Activated T-helper 2 cell treated with anti-CD3 and anti-CD28 coated beads, Interferon-gamma antibody, Interleukin-2, Interleukin-4, amounts not matched to agents 10 μg/mL and 5 μg/mL and 100 μg/mL, durations not matched to agents 14 hours and 24 hours and 36 hours (primary cell): Measurements from ENCODE around the gene COX7A1. TPM values are rescaled to one million over a fixed set of nuclear protein-coding genes. Genes with fewer than 3 reads are reported as not detected.
A peak's percentile ranks its signal among the peaks of the same experiment; 100 is the strongest.
"Not testable (repeated sequence)": the region's sequence is repeated elsewhere in the genome, so short reads cannot be mapped to it uniquely, and the experiment has no call there.

Source experiments
- DNase-seq: peaks from one replicate; pipeline ENCODE4 v3.0.0; 2021; ENCODE audit warnings: low spot score
- H3K27ac Mint-ChIP-seq: one replicate; pipeline ENCODE4 v1.8.0; 2021; ENCODE audit warnings: mixed read lengths
- H3K27me3 Mint-ChIP-seq: one replicate; pipeline ENCODE4 v1.8.0; 2021; ENCODE audit warnings: low read depth, mixed read lengths
- H3K36me3 Mint-ChIP-seq: one replicate; pipeline ENCODE4 v1.8.0; 2021; ENCODE audit warnings: low read depth, mixed read lengths
- H3K4me1 Mint-ChIP-seq: one replicate; pipeline ENCODE4 v1.8.0; 2021; ENCODE audit warnings: low read depth, mixed read lengths
- H3K4me3 Mint-ChIP-seq: one replicate; pipeline ENCODE4 v1.8.0; 2021; ENCODE audit warnings: low read depth, mild to moderate bottlenecking, moderate library complexity, mixed read lengths
- H3K9me3 Mint-ChIP-seq: one replicate; pipeline ENCODE4 v1.8.0; 2021; ENCODE audit warnings: mixed read lengths
- intact Hi-C: fragments of 100-400 bp; cut with micrococcal nuclease; formaldehyde crosslinking; loops from one replicate; pipeline ENCODE4 v1.15.1; 2023
- total RNA-seq: library from RNA; stranded (reverse); gene quantifications from 2 replicates; pipeline ENCODE4 v1.2.3, GENCODE V29; 2022

Gene COX7A1
- total RNA-seq, result not detected in 2 replicates

DNA sequence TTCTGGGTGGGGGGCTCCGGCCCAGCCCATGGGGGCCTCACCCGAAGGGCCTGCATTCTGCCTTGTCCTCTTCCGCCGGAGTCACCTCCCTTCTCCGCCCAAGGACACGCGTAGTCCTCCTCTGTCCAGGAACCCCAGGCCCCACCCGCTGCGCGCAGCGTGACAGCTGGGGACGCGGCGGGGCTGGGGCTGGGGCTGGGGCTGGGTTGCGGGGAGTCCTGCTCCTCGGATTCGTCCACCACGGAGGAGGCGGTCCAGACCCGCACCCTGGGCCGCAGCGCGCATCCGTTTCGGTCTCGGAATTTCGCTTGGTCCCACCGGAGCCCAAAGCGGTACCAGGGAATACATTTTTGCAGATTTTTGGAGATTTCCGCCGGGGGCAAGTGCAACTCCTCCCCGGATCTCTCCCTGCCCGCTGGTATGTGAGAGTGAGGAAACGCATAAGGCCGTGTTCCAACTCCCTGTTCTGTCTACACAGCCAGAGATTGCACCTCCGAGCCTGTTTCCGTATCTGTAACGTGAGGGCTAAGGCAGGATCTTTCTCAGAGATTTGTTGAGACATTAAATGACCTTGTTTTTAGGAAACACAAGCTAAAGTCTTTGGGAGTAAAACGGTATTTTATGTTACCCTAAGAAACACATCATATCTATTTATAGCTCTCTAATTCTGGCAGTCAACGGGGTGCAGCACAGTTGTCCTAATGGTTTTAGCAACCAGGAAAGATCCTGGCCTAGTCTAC, at the start of gene COX7A1:
COX7A1 (minus strand) TSS at position 96 of the 740 bp plus-strand sequence; CDS start at position 56, 40 bp downstream.
- no peak within 1 kb of the TSS for H3K4me3 Mint-ChIP-seq
- no peaks in the 10 kb centered on the region for H3K9me3 Mint-ChIP-seq
- H3K36me3 Mint-ChIP-seq, result peaks cover 33% of the 10 kb centered on the region

DNA sequence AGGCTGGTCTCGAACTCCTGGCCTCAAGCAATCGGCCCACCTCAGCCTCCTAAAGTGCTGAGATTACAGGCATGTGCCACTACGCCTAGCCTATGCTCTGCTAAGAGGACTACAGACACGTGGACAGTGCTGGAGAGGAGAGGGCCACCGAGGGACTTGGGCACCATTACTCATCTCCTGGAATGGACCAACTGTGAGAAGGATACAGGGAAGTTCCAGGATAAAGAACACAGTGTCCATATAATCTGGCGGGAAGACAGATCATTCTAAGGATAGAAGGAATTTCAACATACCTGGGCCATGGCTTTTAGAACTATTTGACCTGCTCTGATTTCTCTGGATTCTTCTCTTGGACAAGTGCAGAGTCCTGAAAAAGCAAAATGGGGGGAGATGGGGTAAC, 49.4 kb upstream of the COX7A1 start:
- intact Hi-C loops, result no loop called here
- DNase-seq, result no peak
- H3K27ac Mint-ChIP-seq, result no peak overlapping the region
- H3K9me3 Mint-ChIP-seq, result no peaks in the 10 kb centered on the region
- H3K4me1 Mint-ChIP-seq, result no peaks in the 10 kb centered on the region
- H3K36me3 Mint-ChIP-seq, result no peaks in the 10 kb centered on the region
- no peaks in the 10 kb centered on the region for H3K27me3 Mint-ChIP-seq
- no peak overlapping the region for H3K4me3 Mint-ChIP-seq

More for the DNA sequence above, at the start of gene COX7A1:
- Mint-ChIP-seq H3K27ac (no peak within 1 kb of the TSS), H3K27me3 (no peaks in the 10 kb centered on the region), H3K4me1 (peaks cover 3% of the 10 kb centered on the region)
- intact Hi-C loops, result no loop called here
- no peak for DNase-seq

GRCh38 chr19:36198119-36198518, 45.9 kb upstream of the COX7A1 start:
- Mint-ChIP-seq H3K27me3 (no peaks in the 10 kb centered on the region), H3K36me3 (no peaks in the 10 kb centered on the region), H3K4me3 (no peak overlapping the region), H3K9me3 (no peaks in the 10 kb centered on the region), H3K27ac (no peak overlapping the region), H3K4me1 (no peaks in the 10 kb centered on the region)
- no peak for DNase-seq
- intact Hi-C loops, result no loop called here

DNA sequence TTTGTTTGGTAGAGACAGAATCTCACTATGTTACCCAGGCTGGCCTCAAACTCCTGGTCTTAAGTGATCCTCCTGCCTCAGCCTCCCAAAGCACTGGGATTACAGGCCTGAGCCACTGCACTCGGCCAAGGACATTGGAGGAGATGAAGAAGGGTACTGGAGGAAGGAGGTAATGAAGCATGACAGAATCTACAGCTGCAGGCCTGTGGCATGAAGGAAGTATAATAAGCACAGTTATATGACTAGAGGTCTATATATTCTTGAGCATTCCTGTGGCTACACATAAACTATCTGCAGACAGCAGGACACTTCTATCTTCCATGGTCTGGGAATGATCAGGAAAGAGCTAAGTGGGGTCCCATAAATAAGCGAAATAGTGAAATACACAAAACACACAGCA, 44.0 kb upstream of the COX7A1 start:
- Mint-ChIP-seq H3K4me1 (no peaks in the 10 kb centered on the region), H3K36me3 (no peaks in the 10 kb centered on the region), H3K27me3 (no peaks in the 10 kb centered on the region), H3K4me3 (no peak overlapping the region), H3K9me3 (no peaks in the 10 kb centered on the region), H3K27ac (no peak overlapping the region)
- intact Hi-C loops, result no loop called here
- no peak for DNase-seq

- H3K4me3 Mint-ChIP-seq, H3K36me3 Mint-ChIP-seq, DNase-seq, H3K9me3 Mint-ChIP-seq, intact Hi-C loops, H3K27ac Mint-ChIP-seq, H3K27me3 Mint-ChIP-seq, H3K4me1 Mint-ChIP-seq: not testable (repeated sequence)
Measured at GRCh38 chr19:36186722-36187121, 34.5 kb upstream of the COX7A1 start.

- peaks cover 2% of the 10 kb centered on the region for H3K36me3 Mint-ChIP-seq
- H3K4me3 Mint-ChIP-seq, result no peak overlapping the region
- DNase-seq, result no peak
- H3K4me1 Mint-ChIP-seq, result no peaks in the 10 kb centered on the region
- intact Hi-C loops, result no loop called here
- H3K27ac Mint-ChIP-seq, result no peak overlapping the region
- no peaks in the 10 kb centered on the region for H3K27me3 Mint-ChIP-seq
- H3K9me3 Mint-ChIP-seq, result no peaks in the 10 kb centered on the region
Measured at GRCh38 chr19:36183245-36183628, 31.0 kb upstream of the COX7A1 start.

- Mint-ChIP-seq H3K27ac (no peak overlapping the region), H3K36me3 (peaks cover 2% of the 10 kb centered on the region), H3K9me3 (no peaks in the 10 kb centered on the region), H3K4me3 (no peak overlapping the region), H3K4me1 (no peaks in the 10 kb centered on the region), H3K27me3 (no peaks in the 10 kb centered on the region)
- DNase-seq, result no peak
- intact Hi-C loops, result no loop called here
Measured at GRCh38 chr19:36182612-36183244, 30.5 kb upstream of the COX7A1 start.

- H3K27ac Mint-ChIP-seq, H3K9me3 Mint-ChIP-seq, intact Hi-C loops, H3K36me3 Mint-ChIP-seq, H3K27me3 Mint-ChIP-seq, DNase-seq, H3K4me1 Mint-ChIP-seq, H3K4me3 Mint-ChIP-seq: not testable (repeated sequence)
Measured at GRCh38 chr19:36179077-36179476, 26.8 kb upstream of the COX7A1 start.

GRCh38 chr19:36173846-36174245, 21.6 kb upstream of the COX7A1 start:
- DNase-seq, H3K36me3 Mint-ChIP-seq, intact Hi-C loops, H3K27ac Mint-ChIP-seq, H3K27me3 Mint-ChIP-seq, H3K4me1 Mint-ChIP-seq, H3K4me3 Mint-ChIP-seq, H3K9me3 Mint-ChIP-seq: not testable (repeated sequence)

DNA sequence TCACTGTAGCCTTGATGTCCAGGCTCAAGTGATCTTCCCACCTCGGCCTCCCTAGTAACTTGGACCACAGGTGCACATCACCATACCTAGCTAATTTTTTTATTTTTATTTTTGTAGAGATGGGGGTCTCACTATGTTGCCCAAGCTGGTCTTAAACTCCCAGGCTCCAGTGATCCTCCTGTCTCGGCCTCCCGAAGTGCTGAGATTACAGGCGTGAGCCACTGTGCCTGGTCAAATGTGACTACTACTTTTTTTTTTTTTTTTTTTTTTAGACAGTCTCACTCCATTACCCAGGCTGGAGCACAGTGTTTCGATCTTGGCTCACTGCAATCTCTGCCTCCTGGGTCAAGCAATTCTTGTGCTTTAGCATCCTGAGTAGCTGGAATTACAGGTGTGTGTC, 20.6 kb upstream of the COX7A1 start:
- Mint-ChIP-seq H3K36me3 (no peaks in the 10 kb centered on the region), H3K27ac (no peak overlapping the region), H3K4me1 (peaks cover 6% of the 10 kb centered on the region), H3K27me3 (no peaks in the 10 kb centered on the region), H3K9me3 (no peaks in the 10 kb centered on the region), H3K4me3 (no peak overlapping the region)
- intact Hi-C loops, result no loop called here
- DNase-seq, result no peak

GRCh38 chr19:36169084-36169760, 17.0 kb upstream of the COX7A1 start:
- Mint-ChIP-seq H3K4me3 (no peak overlapping the region), H3K9me3 (no peaks in the 10 kb centered on the region), H3K4me1 (peaks cover 4% of the 10 kb centered on the region), H3K27ac (peak overlapping the region; percentile 6), H3K36me3 (no peaks in the 10 kb centered on the region), H3K27me3 (no peaks in the 10 kb centered on the region)
- intact Hi-C loops, result no loop called here
- DNase-seq, result no peak

DNA sequence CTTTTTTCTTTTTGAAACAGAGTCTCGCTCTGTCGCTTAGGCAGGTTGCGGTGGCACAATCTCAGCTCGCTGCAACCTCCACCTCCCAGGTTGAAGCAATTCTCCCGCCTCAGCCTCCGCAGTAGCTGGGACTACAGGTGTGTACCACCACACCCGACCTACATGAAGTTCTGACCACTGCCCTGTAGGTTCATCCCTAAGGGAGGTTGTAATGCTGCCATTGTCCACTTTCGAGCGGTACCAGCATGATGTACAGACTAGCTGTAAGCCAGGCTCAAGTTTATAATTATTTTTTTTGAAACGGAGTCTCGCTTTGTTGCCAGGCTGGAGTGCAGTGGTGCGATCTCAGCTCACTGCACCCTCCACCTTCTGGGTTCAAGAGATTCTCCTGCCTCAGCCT, 11.6 kb upstream of the COX7A1 start:
- intact Hi-C loops, result no loop called here
- DNase-seq, result no peak
- Mint-ChIP-seq H3K27me3 (no peaks in the 10 kb centered on the region), H3K36me3 (peaks cover 2% of the 10 kb centered on the region), H3K4me3 (no peak overlapping the region), H3K4me1 (no peaks in the 10 kb centered on the region), H3K9me3 (no peaks in the 10 kb centered on the region), H3K27ac (no peak overlapping the region)
